HG03025 (cell line): Measurements from ENCODE around the gene NWD2.

ENCODE experiments used
- ATAC-seq: cut with Tn5 transposase; IDR thresholded peaks from one replicate; pipeline ENCODE4 v1.9.1; 2021; ENCODE audit warnings: mild to moderate bottlenecking, moderate library complexity; ENCODE audit not compliant: unreplicated experiment, low FRiP score

The NWD2 gene

DNA sequence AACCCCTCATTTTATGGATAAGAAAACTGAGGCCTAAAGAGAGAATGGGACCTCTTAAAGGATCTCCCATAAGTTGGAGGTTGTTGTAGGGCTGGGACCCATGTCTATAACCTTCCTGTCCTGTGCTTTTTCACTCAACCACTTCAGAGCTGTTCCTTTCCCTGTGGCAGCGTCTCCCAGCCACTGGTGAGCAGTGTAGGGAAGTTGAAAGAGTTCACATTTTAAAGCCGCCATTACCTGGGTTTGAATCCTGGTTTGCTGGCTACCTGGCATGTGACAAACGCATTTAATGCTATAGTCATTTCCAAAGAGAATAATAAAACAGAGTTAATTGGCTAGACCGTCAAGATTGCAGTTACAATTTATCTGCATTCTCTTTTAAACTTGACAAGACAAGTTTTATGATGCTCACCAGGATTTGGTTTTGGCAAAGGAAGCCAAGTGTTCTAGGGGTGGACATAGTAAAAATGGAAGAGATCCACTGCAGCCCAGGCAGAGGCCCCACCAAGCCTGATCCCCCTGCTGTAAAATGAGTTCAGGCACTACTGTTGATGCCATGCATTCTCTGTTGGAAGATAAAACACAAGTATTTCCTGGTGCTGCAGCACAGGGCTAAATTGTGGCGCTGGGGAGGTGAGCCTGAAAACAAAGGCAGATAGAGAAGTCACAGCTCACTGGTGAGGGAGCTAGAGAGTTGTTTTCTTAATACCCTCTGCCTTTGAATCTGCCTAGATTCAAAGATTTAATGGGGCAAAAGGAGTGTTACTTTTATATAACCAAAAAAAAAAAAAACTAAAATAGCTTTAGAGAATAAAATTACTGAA lies 218.7 kb downstream of the NWD2 start:
- no peak for ATAC-seq

DNA sequence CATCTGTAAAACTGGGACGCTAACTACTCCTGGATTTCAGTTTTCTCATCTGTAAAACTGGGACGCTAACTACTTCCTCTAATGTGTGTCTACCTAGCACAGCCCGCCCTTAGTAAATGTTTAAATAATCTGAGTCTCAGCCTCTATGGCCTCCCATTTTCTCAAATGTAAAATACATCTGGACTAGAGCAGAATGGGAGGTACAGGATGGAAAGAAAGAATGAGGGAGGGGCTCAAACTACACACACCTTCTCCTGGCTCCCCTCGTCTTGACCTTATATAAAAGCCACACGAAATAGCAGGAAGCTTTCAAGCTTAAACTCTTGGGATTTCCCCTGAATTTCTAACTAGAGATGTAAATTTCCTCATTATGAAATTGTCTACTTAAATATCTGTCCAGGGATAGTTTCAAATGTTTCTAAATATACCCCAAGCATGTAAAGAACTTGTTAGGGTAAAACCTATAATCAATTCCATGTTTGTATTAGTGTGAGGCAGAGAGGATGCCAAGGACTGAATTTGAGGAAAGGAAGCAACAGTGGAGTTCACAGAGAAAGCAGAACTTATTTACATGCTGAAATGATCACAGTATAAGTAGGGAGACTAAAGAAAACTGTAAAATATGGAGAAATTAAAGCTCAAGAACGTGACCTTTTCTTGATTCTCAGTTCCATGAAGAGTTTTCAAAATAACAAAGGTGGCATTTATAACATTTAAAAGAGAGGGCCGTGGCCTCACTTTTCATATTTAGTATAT lies 220.0 kb downstream of the NWD2 start:
- no peak for ATAC-seq

DNA sequence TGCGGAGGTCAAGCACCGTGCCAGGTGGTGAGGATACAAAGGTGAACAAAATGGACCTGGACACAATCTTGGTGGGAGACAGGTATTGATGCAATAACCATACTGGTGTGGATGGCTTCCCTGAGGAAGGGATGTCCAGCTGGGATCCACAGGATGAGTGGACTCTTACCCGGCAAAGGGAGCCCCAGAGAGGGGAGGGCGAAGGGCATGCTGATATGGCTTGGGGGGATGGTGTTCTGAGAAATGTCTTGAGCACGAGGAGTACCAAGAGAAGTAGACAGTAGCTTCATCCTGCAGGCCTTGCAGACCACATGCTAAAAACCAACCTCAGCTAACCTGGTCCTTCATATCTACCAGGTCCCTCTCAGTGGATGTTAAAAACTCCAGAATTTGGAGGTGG lies 220.8 kb downstream of the NWD2 start:
- no peak for ATAC-seq

DNA sequence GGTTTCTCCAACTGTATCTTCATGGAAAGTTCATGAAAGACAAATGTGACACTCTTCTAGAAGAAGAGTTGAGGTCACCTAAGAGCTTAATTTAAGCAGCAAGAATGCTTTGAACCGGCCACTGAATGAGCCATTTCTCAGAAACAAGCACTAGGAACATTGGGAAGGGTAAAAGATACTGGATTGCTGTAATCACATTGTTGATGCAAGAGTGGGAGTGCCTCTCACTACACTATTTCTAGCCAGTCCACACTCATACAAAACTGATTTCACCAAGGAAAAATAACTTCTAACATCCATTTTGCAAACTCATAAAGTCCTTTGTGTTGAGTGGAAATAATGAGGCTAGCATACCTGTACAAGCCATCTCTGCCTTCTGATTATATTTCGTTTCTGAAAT lies 221.3 kb downstream of the NWD2 start:
- no peak for ATAC-seq

DNA sequence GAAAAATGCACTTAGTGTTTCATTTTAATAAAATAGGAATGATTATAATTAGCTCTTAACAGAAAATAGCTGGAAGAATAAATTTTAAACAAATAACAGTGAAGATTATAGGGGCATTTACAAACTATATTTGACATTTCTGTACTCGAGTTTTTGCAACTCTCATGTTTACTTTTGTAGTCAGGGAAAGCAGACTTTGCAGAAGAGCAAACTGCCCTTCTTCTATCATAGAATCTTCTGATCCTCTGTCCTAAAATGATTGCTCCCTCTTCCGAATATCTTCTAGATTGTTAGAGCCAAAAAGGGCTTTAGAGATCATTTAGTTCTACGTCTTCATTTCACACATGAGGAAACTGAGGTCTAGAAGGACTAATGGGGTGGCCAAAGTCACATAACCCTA lies 222.7 kb downstream of the NWD2 start:
- no peak for ATAC-seq

DNA sequence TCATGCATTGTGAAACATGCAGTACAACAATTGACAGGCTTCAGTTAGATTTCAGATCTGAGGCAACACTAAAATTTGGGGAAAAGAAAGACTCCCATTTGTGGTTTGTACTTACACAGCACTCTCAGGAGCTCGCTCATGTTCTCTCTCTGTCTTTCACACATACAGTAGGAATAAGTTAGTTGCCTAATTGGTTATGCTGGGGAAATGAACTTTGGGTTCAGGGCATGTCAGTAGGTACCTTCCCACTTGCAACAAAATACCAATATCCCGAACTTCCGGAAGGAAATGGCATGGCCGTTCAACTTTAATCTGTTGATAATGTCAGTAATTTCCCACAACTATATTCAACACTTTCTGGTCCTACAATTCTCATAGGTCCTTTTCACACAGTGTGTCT lies 223.3 kb downstream of the NWD2 start:
- no peak for ATAC-seq

DNA sequence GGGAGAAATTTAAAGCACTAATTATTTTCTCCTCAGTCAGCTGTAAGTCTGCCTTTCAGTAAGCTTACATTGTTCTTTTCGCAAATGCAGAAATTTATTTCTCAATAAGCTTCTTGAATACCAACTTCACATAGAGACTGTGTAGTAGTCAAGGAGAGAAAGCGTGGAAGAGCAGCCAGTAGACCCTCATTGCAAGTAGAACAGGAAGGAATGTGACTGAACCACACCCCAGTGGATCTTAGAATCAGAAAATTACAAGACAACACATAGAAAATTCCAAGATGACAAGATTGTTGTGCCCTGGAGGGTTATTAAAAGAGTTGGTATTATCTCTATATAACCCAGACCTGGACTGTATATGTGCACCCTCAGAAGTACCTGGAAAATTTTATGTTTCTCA lies 224.7 kb downstream of the NWD2 start:
- ATAC-seq, result no peak

DNA sequence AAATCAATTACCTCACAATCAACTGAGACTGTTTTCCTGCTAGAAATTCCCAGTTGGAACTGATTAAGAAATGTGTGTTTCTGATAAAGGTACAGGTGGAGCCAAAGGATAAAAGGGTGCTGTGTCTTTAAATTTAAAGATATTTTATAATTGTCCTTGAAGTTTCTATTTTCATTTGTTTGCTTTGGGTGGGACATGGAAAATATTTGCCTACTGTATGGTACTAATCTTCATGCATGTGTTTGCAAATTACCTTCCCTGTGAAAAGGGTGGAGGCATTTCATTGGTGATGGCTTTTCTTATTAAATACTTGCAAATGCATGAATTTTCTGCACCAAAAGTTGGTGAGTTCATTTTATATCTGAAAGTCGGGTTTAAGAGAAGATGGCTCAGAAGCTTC lies 225.7 kb downstream of the NWD2 start:
- no peak for ATAC-seq

DNA sequence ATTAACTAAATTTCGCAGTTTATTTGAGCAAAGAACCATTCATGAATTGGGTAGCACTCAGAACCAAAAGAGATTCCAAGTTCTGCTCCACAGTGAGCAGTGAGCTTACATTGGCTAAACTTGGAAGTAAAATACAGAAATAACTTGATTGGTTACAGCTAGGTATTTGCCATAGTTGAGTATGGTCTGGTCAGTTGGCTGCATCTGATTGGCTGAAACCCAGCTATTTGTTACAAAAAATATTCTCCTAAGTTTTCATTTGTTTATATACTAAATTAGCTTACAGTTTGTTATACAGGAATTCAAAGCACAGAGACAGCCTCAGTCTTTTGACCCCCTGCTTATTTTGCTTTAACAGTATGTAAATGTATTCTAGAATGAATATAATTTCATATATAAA lies 226.6 kb downstream of the NWD2 start:
- no peak for ATAC-seq

DNA sequence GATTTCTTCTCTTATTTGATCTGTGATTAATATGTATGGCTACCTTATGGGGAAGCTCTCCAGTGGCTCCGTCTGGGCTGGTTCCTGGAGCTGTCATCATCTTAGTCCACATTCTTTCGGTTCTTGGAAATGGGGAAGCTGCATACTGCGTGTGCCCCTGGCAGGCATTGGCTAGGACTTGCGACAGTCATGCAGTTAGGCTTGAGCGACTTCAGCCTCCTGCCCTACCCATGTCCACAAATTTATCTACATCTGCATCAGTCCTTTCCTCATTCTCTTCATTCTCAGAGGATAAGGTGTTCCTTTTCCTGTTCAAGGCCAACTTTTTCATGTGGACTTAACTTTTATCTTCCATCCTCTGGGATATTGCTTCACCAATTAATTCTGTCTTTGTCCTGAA lies 227.4 kb downstream of the NWD2 start:
- ATAC-seq, result no peak

DNA sequence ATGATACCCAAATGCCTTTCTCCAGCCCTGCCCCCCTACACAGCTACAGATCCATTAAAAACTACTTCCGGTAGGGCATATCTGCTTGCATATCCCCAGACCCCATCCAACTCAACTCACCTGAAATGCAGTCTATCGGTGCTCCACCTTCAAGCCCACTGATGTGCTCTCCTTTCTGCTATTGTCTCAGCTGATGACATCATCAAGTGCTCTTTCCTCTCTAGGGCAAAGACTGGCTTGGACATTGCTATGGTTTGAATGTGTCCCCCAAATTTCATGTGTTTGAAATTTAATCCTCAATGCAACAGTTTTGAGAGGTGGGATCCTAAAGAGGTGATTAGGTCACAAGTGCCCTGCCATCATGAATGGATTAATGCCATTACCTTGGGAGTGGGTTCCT lies 229.3 kb downstream of the NWD2 start:
- no peak for ATAC-seq

DNA sequence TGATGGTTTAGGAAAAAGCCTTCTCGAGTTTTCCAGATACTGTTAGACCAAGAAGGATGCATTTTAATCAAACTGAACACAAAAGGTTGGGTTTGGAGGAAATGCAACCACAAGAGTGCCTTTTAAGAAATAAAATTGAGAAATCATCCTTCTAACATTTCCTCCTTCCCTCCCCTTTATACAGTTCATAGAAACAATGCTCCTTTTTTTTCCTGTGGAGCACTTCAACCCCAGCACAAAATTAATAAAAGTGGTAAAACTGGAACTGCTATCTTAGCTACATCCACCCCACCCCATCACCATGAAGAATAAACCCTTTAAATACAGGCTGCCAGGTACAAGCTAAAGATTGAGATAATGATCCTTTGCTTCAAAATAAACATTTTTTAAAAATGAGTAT lies 230.5 kb downstream of the NWD2 start:
- ATAC-seq, result no peak

DNA sequence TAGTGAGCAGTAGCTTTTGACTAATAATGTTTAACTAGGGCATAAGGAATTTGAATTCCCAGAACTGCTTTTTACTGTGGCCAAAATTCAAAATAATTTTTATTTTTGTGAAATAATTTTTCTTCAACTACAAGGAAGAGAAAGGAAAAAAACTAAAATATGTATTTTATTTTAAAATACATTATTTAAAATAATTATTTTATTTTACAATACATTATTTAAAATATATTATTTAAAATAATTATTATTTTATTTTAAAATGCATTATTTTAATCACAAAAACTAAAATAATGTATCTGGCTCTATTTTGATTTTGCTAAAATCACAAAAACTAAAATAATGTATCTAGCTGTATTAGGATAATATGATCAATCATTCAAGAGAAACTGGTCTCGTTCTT lies 231.2 kb downstream of the NWD2 start:
- no peak for ATAC-seq

DNA sequence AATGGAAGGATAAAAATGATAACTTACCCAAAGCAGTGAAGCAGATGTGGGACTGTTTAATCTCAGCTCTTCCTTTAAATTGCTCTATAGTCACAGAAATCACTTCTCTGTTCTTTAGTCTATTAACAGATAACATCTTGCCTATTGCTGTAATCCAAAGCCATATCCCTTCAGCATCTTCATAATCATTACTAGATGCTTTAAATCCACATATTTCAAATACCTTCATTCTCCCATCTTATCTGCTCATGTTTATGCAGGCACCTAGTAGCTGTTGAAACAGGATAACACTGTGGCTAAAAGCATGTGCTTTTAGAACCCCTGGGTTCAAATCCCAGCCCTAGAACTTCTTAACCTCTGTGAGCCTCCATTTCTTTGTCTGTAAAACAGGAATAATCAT lies 231.7 kb downstream of the NWD2 start:
- no peak for ATAC-seq

DNA sequence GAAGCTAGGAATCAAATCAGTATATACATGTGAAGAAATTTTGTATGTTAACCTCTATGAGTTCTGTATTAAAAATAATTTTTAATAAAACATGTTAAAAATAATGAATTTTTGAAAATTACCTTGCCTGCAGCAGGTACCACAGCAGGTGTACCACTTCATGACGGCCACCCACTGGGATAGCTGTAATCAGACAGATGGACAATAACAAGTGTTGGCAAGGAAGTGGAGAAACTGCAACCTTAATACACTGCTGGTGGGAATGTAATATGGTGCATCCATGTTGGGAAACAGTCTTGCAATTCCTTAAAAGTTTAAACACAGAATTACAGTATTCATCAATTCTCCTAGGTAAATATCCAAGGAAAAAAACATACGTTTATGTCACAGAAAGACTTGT lies 232.1 kb downstream of the NWD2 start:
- no peak for ATAC-seq

DNA sequence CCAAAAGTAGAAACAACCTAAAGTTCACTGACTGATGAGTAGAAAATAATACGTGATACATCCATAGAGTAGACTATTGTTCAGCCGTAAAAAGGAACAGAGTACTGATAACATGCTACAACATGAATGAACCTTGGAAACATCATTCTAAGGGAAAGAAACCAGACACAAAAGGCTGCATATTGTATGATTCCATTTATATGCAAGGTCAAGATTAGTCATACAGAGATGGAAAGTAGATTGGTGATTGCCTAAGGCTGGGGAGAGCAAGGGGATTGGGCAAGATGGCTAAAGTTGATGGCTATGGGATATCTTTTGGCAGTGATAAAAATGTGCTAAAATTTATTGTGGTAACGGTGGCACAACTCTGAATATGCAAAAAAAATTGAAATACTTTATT lies 232.6 kb downstream of the NWD2 start:
- no peak for ATAC-seq

DNA sequence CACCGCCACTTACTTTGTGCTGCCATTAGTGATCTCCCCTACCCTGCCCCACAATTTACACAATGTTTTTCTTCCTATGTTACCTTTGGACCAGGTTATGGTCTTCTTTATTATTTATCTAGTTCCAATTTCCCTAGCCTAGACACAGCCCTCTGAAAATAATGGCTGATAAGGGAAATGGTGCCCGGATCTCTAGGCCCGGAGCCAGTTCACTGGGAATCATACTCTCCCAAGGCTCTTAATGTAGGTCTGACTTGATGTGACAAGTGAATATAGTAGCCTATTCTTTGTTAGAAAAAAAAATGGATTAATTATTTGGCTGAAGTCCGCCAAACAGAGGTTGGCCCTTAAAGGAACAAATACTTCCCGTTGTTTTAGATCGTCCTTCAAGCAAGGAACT lies 233.6 kb downstream of the NWD2 start:
- no peak for ATAC-seq

DNA sequence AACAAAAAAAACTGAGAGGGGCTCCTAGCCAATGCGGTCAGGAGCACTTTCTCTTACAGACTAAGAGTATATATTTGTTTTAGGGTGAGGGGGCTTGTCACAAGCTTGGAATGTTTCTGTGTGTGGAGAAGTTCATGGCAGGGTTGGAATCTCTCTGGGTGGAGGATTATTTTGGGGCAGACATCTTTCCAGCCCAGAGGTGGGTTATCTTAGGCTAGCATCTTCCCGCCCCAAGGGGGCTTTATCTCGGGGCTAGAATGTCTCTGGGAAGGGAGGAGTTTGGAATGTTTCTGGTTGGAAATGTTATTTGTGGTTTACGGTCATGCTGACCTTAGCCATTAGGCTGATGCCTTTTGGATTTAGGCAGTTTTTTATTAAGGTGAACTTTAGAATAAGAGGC lies 236.0 kb downstream of the NWD2 start:
- no peak for ATAC-seq

DNA sequence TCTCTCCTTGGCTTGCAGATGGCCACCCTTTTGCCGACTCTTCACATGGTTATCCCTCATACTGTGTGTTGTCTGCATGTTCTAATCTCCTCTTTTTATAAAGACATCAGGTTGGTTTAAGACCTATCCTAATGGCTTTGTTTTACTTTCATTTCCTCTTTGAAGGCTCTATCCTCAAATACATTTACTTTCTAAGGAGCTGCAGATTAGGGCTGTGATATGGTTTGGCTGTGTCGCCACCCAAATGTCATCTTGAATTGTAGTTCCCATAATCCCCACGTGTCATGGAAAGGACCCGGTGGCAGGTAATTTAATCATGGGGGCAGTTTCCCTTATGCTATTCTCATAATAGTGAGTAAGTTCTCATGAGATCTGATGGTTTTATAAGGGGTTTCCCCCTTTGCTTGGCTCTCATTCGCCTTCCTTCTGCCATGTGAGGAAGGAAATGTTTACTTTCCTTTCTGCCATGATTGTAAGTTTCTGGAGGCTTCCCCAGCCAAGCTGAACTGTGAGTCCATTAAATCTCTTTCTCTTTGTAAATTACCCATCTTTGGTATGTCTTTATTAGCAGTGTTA lies 237.1 kb downstream of the NWD2 start:
- ATAC-seq, result no peak

DNA sequence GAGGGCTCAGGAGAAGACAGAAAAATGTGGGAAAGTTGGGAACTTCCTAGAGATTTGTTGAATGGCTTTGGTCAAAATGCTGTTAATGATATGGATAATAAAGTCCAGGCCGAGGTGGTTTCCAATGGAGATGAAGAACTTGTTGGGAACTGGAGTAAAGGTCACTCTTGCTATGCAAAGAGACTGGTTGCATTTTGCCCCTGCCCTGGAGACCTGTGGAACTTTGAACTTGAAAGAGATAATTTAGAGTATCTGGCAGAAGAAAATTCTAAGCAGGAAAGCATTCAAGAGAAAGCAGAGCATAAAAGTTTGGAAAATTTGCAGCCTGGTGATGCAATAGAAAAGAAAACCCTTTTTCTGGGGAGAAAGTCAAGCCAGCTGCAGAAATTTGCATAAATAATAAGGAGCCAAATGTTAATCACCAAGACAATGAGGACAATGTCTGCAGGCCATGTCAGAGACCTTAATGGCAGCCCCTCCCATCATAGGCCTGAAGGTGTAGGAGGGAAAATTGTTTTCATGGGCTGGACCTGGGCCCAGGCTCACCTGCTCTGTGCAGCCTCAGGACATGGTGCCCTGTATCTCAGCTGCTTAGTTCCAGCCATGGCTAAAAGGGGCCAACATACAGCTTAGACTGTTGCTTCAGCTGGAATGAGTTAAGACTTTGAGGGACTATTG lies 237.8 kb downstream of the NWD2 start:
- no peak for ATAC-seq

DNA sequence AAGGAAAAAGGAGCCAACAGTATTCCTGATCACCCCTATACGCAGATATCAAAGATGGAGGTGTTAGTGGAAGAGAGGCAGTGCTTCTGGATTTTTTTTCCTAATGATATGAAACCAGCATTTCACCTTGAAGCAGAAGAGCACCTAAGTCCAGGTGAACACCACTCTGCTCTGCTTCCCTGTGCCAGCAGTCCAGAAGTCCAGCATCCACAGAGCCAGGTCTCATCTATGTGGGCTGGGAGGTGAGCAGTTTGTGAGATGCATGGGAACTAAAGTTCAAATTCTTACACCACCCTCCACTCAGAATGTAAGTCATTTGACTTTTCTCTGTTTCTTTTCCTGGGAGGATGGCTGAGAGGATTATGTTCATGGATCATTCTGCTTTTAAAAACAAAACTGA lies 239.1 kb downstream of the NWD2 start:
- ATAC-seq, result no peak
